Esophagus muscularis mucosa (tissue), 4 donors: ENCODE data around the gene NUP93. TPM values are rescaled to one million over a fixed set of nuclear protein-coding genes. Genes with fewer than 3 reads are reported as not detected.
"Not testable (repeated sequence)": the region's sequence is repeated elsewhere in the genome, so short reads cannot be mapped to it uniquely, and the experiment has no call there.

Source experiments
- DNase-seq: peaks from one replicate; pipeline ENCODE4 v3.0.0-alpha.2; 2017; ENCODE audit errors: extremely low spot score
- H3K27ac ChIP-seq, 4 donors: fragments of 200-600 bp; sonication (generic); replicated peaks in 1 of 4; 1 replicate in 3 of 4; 2 replicates in 1 of 4; pipeline ENCODE4 v1.5.1; 2016 to 2019; ENCODE audit warnings: mild to moderate bottlenecking in 1 of 4
- H3K27me3 ChIP-seq, 4 donors: fragments of 200-600 bp; sonication (generic); one replicate each; pipeline versions ENCODE4 v1.5.1 to v1.6.0; 2016 to 2019
- H3K36me3 ChIP-seq, 4 donors: fragments of 200-600 bp; sonication (generic); one replicate each; pipeline ENCODE4 v1.5.1; 2016 to 2019
- H3K4me1 ChIP-seq, 4 donors: fragments of 200-600 bp; sonication (generic); one replicate each; pipeline ENCODE4 v1.5.1; 2016 to 2019
- H3K4me3 ChIP-seq, 4 donors: fragments of 200-600 bp; sonication (generic); 1 replicate in 2 of 4; 2 replicates in 2 of 4; pipeline ENCODE4 v1.5.1; 2016 to 2019; ENCODE audit warnings: mild to moderate bottlenecking in 4 of 4, moderate library complexity in 1 of 4
- H3K9me3 ChIP-seq, 4 donors: fragments of 200-600 bp; sonication (generic); 1 replicate in 3 of 4; 2 replicates in 1 of 4; pipeline ENCODE4 v1.5.1; 2016 to 2019
- CTCF ChIP-seq, 3 experiments: fragments of 200-600 bp in 2 of 3; fragments of 450-650 bp in 1 of 3; sonication (generic) in 2 of 3; IDR thresholded peaks; one replicate each; pipeline ENCODE4 v1.5.1; 2017 to 2019; ENCODE audit warnings: antibody characterized with exemption in 3 of 3, mild to moderate bottlenecking in 2 of 3, moderate library complexity in 1 of 3
- EP300 ChIP-seq: sonication (generic); formaldehyde crosslinking; IDR thresholded peaks from one replicate; pipeline ENCODE4 v1.6.1; 2017; ENCODE audit warnings: antibody characterized with exemption
- POLR2A ChIP-seq: fragments of 450-650 bp; IDR thresholded peaks from one replicate; pipeline ENCODE4 v1.6.1; 2017; ENCODE audit warnings: antibody characterized with exemption, moderate library complexity, mild to moderate bottlenecking, low read depth
- POLR2AphosphoS5 ChIP-seq, 2 donors: sonication (generic); formaldehyde crosslinking; IDR thresholded peaks; one replicate each; pipeline ENCODE4 v1.6.1; 2017; ENCODE audit warnings: antibody characterized with exemption in 2 of 2
- WGBS: methylation state at CpG from one replicate; pipeline ENCODE4 v1.1.5; 2018; 5-methylcytosine and 5-hydroxymethylcytosine counted together
- intact Hi-C: fragments of 100-400 bp; cut with DNase I; formaldehyde crosslinking; loops from one replicate; pipeline ENCODE4 v1.15.1; 2023
- total RNA-seq, 4 donors: library from RNA; depleted of rRNA; stranded (reverse); fragments of >200 nt; gene quantifications; one replicate each; pipeline versions ENCODE4 v1.1.0 to v1.2.1, GENCODE V29; 2016

NUP93 gene
- total RNA-seq, 4 donors from 2014 or later: 34.0 to 47.5 (median 36.5) TPM

GRCh38 chr16:56880176-56880575 is 150.2 kb downstream of the NUP93 start:
- no peak overlapping the region for H3K27ac ChIP-seq
- intact Hi-C loops: no loop called here
- no peaks in the 10 kb centered on the region for H3K4me1 ChIP-seq
- H3K4me3 ChIP-seq: no peak overlapping the region
- WGBS: 84% methylated on average over 12 of the region's 12 CpGs
- no peak for TF ChIP-seq EP300
- no peak for TF ChIP-seq POLR2A
- no peaks in the 10 kb centered on the region for H3K9me3 ChIP-seq
- H3K36me3 ChIP-seq: no peaks in the 10 kb centered on the region
- no peaks in the 10 kb centered on the region for H3K27me3 ChIP-seq
- no peak for DNase-seq

- no peak for DNase-seq
- TF ChIP-seq EP300 (no peak), CTCF (IDR thresholded peaks at IDR 0.05) (no peak), POLR2AphosphoS5 (IDR thresholded peaks at IDR 0.05) (no peak), POLR2A (no peak)
- 89% methylated on average over 4 of the region's 4 CpGs for WGBS
- Histone ChIP-seq H3K36me3 (no peaks in the 10 kb centered on the region), H3K9me3 (no peaks in the 10 kb centered on the region), H3K27ac (no peak overlapping the region), H3K27me3 (no peaks in the 10 kb centered on the region), H3K4me3 (no peak overlapping the region), H3K4me1 (no peaks in the 10 kb centered on the region)
- intact Hi-C loops: no loop called here
Measured at GRCh38 chr16:56880685-56881084, 150.8 kb downstream of the NUP93 start.

- no peaks in the 10 kb centered on the region for H3K27me3 ChIP-seq
- H3K36me3 ChIP-seq: no peaks in the 10 kb centered on the region
- H3K9me3 ChIP-seq: no peaks in the 10 kb centered on the region
- WGBS: 97% methylated on average over 8 of the region's 8 CpGs
- TF ChIP-seq CTCF (IDR thresholded peaks at IDR 0.05) (no peak), EP300 (no peak), POLR2AphosphoS5 (IDR thresholded peaks at IDR 0.05) (no peak), POLR2A (no peak)
- no peaks in the 10 kb centered on the region for H3K4me1 ChIP-seq
- no peak overlapping the region for H3K4me3 ChIP-seq
- intact Hi-C loops: no loop called here
- DNase-seq: no peak
- H3K27ac ChIP-seq: no peak overlapping the region
Measured at GRCh38 chr16:56882077-56882800, 152.3 kb downstream of the NUP93 start.

- DNase-seq: no peak
- no peaks in the 10 kb centered on the region for H3K9me3 ChIP-seq
- no peaks in the 10 kb centered on the region for H3K4me1 ChIP-seq
- no peaks in the 10 kb centered on the region for H3K36me3 ChIP-seq
- H3K27me3 ChIP-seq: no peaks in the 10 kb centered on the region
- no peak for TF ChIP-seq EP300
- TF ChIP-seq POLR2A: no peak
- no peak for TF ChIP-seq POLR2AphosphoS5 (IDR thresholded peaks at IDR 0.05)
- no peak for TF ChIP-seq CTCF (IDR thresholded peaks at IDR 0.05)
- intact Hi-C loops: no loop called here
- no peak overlapping the region for H3K27ac ChIP-seq
- no peak overlapping the region for H3K4me3 ChIP-seq
- WGBS: no CpG with 5 or more reads among the region's 2 CpGs
Measured at GRCh38 chr16:56883586-56883985, 153.7 kb downstream of the NUP93 start.

GRCh38 chr16:56884026-56884582 is 154.2 kb downstream of the NUP93 start:
- Histone ChIP-seq H3K9me3 (no peaks in the 10 kb centered on the region), H3K27ac (no peak overlapping the region), H3K36me3 (no peaks in the 10 kb centered on the region), H3K4me3 (no peak overlapping the region), H3K4me1 (no peaks in the 10 kb centered on the region), H3K27me3 (no peaks in the 10 kb centered on the region)
- intact Hi-C loops: no loop called here
- no peak for DNase-seq
- 95% methylated on average over 13 of the region's 14 CpGs for WGBS
- no peak for TF ChIP-seq POLR2AphosphoS5 (IDR thresholded peaks at IDR 0.05)
- TF ChIP-seq POLR2A: no peak
- no peak for TF ChIP-seq EP300
- TF ChIP-seq CTCF (IDR thresholded peaks at IDR 0.05): no peak

GRCh38 chr16:56884929-56885328 is 155.0 kb downstream of the NUP93 start:
- H3K27ac ChIP-seq, H3K27me3 ChIP-seq, DNase-seq, H3K4me3 ChIP-seq, H3K36me3 ChIP-seq, H3K9me3 ChIP-seq, H3K4me1 ChIP-seq, intact Hi-C loops: not testable (repeated sequence)
- 95% methylated on average over 9 of the region's 13 CpGs for WGBS
